CD4-positive, alpha-beta T cell treated with Interleukin-4 for 4 hours (primary cell): Measurements from ENCODE around the gene SLC22A15.
"Not testable (repeated sequence)": the region's sequence is repeated elsewhere in the genome, so short reads cannot be mapped to it uniquely, and the experiment has no call there.

ENCODE experiments used
- DNase-seq: peaks from one replicate; pipeline ENCODE4 v3.0.0-alpha.2; 2020

Gene SLC22A15

DNA sequence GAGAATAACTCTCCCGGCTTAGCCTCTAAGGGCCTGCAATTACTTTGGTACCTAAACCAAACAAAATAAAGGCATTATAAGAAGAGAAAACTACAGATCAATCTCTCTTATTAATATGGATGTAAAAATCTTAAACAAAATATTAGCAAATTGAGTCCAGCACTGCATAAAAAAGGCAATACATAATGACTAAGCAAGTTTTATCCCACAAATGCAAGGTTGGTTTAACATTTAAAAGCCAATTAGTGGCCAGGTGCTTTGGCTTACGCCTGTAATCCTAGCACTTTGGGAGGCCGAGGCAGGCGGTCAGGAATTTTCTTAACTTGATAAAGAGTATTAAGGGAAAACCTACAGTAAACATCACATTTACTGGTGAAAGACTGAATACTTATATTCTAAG, 67.8 kb downstream of the SLC22A15 start:
- DNase-seq, result no peak

DNA sequence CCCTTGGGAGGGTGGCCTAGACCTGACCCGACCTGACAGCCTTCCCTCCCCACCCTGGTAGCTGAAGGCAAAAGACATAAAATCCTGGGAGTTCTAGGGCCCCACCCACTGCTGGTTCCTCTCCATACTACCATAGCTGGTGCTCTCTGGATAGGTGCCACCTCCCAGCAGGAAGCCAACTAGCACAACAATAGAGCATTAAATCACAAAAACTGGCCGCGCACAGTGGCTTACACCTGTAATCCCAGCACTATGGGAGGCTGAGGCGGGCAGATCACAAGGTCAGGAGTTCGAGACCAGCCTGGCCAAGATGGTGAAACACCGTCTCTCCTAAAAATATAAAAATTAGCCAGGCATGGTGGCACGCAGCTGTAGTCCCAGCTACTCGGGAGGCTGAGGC, 70.6 kb downstream of the SLC22A15 start:
- not testable (repeated sequence) for DNase-seq

- not testable (repeated sequence) for DNase-seq
Measured at GRCh38 chr1:116051896-116052295, 75.6 kb downstream of the SLC22A15 start.

GRCh38 chr1:116062201-116062600, 85.9 kb downstream of the SLC22A15 start:
- no peak for DNase-seq

DNA sequence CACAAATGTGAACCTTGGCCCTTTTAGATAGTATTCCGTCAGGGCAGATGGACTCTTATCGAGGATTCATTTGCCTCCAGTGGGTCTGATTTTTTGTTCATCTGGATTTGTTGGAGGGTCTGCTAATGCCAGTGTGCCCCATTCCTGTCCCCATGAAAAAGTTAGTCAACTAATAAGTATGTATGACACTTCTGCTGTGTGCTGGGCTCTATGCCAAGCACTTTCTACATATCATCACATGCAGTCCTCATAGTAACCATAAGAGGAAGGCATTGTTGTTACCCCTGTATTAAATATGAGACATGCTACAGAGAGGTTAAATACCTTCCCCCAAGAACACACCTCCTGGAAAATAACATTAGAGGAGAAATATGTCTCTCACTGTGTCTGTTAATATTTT, 88.3 kb downstream of the SLC22A15 start:
- DNase-seq, result no peak

DNA sequence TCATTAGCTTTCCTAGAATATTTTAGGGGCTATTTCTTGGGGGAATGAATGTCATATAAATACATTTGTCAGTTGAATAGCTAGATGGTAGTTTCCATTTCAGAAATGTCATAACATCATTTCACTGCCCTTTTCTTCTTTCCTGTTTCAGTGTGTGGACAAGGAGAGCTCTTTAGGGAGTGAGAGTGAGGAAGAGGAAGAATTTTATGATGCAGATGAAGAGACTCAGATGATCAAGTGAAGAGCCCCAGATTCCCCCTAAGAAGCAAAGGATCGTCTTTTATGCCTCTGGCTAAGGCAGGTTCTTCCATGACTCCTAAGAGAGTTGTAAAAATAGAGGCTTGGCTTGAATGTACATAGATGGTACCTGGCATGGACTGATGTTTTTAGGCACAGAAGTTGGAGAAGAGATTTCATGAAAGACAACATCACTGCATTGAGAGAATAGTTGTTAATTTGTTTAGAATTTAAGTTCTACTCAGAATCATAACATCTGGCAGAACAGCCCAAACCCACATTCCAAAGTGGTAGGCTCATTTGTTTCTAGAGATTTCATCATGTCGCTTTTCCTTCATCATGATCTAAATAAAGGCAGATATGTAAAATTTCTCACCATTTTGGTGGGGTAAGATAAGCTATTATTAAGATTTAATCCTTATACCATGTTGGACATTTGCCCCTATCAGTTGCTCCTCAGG, 90.7 kb downstream of the SLC22A15 start:
- no peak for DNase-seq

DNA sequence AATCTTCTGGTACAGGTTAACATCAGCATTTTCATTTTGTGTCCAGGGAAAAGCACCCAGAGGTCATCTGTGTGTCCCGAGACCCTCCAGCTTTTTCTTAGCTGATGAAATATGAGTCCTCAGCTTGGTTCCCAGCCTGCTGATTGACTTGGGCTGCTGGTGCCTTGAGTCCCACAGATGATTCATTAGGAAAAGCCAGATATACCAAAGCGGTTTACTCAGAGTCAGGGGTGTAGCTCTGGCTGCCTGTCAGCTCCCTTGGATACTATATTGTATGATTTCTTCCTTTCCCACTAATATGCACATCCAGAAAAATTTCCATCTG, 91.2 kb downstream of the SLC22A15 start:
- no peak for DNase-seq

DNA sequence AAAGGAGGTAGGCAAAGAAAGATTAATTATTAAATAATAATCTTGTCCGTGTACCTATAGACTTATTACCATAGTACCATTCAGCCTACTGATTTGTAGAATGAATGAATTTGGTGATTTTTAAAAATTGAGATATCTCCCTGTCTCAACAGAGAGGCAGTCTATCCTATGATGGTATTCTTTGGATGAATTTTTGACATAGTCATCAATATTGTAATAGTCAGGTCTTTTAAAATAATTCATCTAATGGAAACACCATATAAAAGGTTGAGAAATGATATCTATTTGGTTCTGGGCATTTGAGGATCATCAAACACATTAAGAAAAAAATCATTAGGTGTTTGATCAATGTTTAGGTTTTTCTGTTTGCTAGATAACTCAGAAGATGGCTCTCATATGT, 99.3 kb downstream of the SLC22A15 start:
- no peak for DNase-seq

GRCh38 chr1:116075990-116076389, 99.7 kb downstream of the SLC22A15 start:
- DNase-seq, result no peak

- no peak for DNase-seq
Measured at GRCh38 chr1:116076831-116077230, 100.5 kb downstream of the SLC22A15 start.

DNA sequence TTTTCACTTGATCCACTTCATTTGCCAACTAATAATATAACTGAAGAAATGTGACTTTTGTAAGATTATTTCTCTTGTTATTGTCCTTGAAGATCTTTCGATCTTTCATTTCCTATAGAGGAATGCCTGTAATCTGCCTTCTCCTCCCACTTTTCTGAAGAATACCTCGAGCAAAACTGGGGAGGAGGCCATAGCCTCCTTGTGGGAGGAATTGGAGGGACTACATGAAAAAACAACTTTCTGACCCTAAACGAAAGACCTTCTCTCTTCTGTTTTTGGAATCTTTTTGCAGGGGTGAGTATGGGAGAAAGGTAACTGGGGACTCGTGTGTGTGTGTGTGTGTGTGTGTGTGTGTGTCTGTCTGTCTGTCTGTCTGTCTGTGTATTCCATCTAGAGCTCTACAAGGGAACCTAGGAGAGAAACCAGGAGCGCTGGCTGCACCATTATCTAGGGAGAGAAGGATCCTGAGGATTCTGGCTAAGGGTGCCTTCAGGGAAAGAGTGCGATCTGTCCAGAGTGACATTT, 102.4 kb downstream of the SLC22A15 start:
- DNase-seq, result no peak

GRCh38 chr1:116087628-116088027, 111.3 kb downstream of the SLC22A15 start:
- DNase-seq, result no peak

DNA sequence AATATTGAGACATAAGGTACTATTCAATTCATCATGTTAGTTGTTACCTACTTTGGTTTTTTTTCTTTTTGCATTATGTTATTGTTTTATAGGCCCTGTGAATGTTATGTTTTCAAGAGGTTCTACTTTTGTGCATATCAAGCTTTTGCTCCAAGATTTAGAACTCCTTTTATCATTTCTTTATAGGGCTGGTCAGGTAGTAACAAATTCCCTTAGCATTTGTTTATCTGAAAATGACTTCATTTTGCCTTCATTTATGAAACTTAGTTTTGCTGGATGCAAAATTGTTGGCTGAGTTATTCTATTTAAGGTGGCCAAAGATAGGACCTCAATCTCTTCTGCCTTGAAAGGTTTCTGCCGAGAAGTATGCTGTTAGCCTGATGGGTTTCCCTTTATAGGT, 113.6 kb downstream of the SLC22A15 start:
- no peak for DNase-seq

DNA sequence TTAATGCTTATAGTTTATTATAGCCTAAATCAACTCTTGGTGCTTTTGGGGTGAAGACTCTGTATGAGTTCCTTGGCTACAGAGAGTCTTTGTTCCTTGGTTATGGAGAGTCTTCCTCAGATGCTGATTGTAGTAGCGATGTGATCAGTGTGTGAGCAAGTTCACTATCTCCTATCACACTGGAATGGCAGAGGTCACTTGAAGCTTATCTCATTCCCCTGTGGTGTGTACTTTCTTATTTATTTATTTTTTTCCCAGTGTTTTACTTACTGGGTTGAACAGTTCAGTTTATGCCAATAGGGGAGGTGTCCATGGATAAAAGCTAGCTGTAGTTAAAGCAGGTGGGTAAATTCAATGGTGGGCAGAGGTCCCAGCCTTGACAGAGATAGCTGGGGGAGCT, 114.8 kb downstream of the SLC22A15 start:
- no peak for DNase-seq

GRCh38 chr1:116092752-116093489, 116.6 kb downstream of the SLC22A15 start:
- no peak for DNase-seq

GRCh38 chr1:116095027-116095426, 118.7 kb downstream of the SLC22A15 start:
- no peak for DNase-seq

DNA sequence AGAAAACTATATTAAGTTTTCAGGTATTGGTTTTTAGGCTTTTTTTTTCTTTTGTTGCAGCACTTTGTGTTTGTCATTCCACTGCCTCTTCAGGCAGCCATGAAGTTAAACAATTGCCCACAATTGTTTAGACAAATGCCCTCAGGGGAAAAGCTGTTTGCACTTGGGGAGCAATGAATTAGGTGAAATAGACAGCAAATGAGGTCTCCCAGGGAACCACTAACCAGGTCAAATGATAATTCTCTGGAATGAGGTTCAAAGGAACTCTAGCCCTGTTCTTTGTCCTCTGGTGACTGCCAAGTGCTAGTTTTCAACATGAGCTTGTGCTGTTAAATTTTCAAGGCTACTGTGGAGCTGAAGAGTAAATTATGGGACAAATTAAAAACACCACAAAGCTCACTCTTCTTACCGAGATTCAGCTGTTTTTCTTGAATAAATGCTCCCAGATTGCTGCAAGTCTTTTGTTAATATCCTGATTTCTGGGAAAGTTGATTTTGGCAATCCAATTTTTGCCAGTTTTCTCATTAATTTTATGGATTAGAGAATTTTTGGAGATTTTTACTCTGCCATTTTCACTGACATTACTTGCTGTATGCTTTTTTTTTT, 119.8 kb downstream of the SLC22A15 start:
- no peak for DNase-seq

- DNase-seq, result no peak
Measured at GRCh38 chr1:116097626-116098025, 121.3 kb downstream of the SLC22A15 start.

GRCh38 chr1:116099379-116099778, 123.1 kb downstream of the SLC22A15 start:
- no peak for DNase-seq

DNA sequence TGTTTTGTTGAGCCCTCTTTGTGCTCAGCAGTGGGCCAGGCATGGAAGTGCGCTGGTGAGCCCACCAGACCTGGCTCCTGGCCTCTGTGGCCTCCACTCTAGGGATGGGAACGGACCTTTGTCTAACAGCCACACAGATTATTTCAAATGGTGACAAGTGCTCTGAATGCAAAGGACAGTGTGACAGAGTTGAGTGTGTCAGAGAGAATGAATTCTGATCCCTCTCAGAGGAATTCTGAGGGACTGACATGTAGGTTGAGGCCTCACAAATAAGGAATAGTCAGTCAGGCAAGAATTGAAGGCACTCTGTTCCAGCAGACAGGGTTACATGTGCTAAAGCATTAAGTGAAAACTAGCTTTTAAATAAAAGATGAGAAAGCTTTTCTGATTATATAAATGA, 123.6 kb downstream of the SLC22A15 start:
- DNase-seq, result no peak

GRCh38 chr1:116104667-116105066, 128.4 kb downstream of the SLC22A15 start:
- DNase-seq, result no peak

DNA sequence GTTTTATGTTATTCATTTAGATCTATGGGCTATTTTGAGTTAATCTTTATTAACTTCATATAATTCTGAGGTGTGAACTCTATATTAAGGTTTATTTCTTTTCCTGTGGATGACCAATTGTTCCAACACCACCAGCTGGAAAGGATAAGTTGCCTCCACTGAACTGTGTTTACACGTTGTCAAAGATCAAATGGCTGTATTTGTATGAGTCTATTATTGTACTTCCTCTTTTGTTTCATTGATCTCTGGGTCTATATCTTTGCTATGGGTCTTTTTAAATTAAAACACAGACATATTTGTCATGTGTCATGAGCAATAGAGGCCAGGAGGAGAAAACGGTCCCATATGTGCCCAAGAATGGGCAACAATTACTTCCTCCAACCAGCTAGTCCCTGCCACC, 129.7 kb downstream of the SLC22A15 start:
- no peak for DNase-seq

- no peak for DNase-seq
Measured at GRCh38 chr1:116106646-116107045, 130.3 kb downstream of the SLC22A15 start.

DNA sequence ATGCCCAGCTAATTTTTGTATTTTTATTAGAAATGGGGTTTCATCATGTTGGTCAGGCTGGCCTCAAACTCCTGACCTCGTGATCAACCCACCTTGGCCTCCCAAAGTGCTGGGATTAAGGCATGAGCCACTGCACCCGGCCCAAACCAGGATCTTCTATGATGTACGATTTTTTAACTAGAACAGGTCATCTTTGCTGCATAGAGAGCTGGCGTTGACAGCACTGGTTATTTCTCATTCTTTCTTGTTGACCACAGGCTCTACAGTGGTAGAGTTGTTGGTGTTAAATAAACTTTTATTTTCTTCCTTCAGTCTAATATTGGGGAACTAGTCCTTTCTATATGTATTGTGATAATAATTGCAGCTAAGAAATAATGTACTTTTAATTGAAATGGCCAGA, 131.1 kb downstream of the SLC22A15 start:
- no peak for DNase-seq
